Dermis microvascular lymphatic vessel endothelial cell (primary cell): ENCODE data around the gene POLR3H. TPM values are rescaled to one million over a fixed set of nuclear protein-coding genes. Genes with fewer than 3 reads are reported as not detected.
A peak's percentile ranks its signal among the peaks of the same experiment; 100 is the strongest.

Source experiments
- DNase-seq, 2 donors: peaks; one replicate each; pipeline versions ENCODE4 v3.0.0 to v3.0.0-alpha.2; 2010; ENCODE audit warnings: low read depth in 2 of 2
- total RNA-seq: library from RNA; depleted of rRNA; stranded (reverse); fragments of >200 nt; gene quantifications from 2 replicates; pipeline ENCODE4 v1.2.1, GENCODE V29; 2014

POLR3H gene
- total RNA-seq, 1 donor from 2014 or later = 11.8 TPM

DNA sequence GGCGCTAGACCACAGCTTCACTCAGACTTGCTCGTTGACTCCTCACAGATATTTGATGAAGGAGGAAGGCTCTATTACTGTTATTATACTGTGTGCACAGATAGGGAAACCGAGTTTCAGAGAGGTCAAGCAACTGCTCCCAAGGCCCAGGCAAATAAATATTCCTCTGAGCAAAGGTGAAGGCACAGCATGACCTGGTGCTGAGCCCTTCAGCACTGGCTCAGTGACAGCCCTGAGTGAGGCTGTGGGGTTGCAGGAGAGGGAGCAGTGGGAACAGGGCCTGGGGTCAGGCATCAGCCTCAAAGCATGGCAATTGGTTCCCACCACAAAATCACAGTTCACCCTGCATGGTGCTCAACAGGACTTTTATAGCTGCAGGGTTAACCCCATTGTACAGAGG lies 7.1 kb downstream of the POLR3H start:
- DNase-seq = no peak

DNA sequence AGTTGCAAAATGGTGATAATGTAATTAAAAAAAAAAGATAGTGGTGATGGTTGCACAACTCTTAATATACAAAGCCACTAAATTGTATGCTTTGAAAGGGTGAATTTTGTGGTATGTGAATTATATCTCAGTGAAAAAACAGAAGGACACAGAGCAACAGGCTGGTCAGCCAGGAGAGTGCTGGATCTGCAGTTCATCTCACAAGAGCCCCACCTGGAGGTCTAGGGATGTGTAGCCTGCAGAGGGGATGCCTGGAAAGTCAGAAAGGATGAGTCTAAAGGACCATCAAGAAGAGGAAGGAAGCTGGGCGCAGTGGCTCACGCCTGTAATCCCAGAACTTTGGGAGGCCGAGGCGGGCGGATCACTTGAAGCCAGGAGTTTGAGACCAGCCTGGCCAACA lies 9.0 kb downstream of the POLR3H start:
- DNase-seq = peak in 1 of 2 donors; percentile 35

DNA sequence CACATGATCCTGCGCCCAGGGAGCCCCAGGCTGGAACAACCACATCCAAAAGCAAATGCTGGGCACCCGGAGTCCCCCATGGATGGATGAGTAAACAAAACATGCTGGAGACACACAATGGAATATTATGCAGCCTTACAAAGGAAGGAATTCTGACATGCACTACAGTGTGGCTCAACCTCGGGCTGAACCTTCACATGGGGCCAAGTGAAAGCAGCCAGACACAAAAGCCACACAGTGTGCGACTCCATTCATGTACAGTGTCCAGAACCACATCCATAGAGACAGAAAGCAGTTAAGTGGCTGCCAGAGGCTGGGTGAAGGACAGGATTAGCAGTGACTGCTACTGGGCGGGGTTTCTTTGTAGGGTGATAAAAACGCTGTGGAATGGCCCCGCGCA lies 10.1 kb downstream of the POLR3H start:
- DNase-seq = no peak

DNA sequence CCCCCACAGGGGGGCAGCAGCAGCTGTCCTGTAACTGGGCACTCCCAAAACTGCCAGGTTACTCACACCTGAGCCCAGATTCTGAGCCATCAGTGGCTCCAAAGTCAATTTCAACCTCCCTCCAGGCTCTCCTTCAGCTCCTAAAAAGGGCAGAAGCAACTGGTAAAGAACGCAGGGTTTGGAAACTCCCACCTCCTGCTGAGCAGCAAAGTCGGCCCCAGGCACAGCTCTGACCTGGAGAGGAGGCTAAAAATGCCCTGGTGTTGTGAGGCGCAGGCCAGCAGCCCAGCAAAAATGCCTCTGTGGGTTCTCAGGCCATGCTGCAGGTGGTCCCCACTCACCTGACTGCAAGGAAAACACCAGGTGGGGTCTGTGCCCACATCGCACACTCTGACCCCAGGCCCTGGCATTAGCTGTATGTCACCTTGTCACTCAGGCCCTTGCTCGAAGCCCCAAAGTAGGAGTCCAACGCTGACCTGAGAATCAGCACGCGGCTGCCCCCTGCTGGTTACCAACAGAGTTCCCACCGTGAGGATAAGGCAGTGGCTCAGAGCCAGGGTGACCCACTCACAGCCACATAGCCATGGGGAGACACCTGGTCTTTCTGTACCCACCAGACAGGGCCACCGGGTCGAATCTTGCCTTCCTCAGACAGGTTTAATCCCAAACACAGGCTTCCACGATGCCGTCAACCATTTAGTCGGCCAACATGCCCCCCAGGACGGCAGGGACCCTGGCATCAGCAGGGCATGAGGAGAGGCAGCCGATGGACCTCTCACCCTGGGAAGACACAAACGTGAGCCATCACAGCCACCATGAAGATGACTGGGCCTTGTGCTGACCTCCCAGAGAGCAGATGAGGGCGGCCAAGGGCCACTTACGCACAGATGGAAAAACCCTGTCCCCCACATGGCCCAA lies 11.1 kb downstream of the POLR3H start:
- peak; percentile 45 to 73 for DNase-seq

DNA sequence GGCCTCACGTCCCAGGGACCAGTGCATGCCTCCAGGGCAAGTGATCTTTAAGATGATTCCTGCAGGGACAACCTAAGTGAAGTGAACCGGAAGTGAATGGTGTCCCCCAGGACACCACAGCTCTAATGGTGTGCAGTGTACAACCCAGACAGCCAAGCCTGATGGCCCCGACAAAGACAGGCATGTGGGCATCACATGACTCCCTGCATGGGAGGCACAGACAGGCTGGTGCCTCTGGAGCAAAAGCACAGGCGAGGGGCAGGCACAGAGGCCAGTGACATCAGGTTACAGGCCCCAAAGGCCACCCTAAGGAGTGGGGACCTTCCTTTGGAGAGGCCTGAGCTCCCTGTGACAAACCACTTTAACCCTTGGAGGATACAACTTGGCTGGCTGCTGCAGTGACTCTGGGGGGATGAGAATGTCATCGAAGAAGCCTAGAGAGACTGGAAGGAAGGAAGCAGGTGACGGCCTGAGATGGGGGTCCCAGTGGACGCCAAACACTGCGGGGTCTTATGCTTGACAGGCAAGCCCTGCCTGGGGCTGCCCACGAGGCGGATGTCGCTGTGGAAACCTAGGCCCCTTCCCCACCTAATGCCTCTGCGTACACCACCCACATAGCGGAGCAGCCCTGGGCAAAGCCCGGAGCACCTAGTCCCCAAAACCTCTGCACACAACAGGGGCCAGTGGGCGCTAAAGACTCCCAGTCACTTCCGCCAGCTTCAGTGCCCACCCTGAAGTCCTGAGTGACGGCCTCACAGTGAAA lies 12.4 kb downstream of the POLR3H start:
- no peak for DNase-seq

DNA sequence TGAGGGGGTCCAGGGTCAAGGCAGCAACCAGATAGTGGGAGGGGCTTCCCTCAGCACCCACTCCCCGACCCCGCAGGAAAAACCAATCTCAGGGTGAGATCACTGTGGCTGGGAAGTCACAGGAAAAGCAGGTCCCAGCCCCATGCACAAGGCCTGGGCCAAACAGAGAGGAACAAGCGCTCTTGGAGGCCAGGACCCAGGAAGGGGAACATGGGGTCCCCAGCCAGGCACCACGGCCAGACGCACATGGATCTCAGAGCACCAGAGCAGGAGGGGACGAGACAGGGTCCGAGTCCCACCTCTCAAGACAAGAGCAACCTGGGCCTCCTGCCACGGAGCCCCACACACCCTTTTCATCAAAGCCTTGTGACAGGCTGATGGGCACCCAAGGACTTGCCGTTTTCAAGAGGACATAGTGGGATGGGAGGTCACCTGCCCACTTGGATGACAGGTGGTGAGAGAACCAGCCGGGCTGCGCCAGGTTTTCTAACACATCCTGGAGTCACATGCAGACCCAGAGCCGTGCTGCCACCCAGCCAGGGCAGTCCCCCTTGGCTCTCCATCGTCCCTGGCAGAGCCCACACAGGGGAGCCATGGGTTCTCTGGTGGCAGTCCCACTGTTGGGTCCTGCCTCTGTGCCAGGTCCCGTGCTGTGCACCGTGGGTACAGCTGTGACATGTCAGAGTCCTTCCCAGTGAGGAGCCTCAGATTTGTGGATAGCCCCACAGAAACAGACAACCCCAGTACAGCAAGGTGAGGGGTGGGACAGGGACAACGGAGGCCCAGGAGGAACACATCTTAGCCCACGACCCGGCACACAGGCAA lies 13.2 kb downstream of the POLR3H start:
- no peak for DNase-seq

DNA sequence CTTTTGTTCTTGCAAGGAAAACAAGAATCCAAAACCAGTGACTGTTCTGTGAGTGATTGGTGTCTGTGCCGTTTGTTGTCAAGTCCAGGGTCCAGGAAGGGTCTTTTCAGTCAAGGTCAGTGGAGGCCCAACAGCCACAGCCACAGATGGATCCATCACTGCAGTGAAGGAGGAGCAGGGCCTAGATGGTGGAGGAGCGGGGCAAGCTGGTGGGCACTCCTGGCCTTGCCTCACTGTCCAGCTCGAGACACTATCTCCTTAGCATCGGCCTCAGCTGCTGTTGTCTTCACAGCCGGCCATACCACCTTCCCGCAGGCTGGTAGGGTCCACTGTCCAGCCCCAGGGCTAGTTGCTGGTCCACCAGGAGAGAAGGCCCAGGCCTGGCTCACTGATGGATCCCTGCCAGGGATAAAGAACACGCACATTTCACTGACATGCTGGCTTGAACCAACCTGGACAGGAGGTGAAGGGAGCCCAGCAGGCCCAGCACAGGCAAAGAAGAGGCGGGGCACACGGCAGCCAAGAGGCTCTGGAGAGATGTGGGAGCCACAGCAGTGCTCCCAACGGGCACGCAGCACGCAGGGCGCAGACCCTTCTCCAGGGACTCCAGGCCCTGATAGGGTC lies 15.2 kb downstream of the POLR3H start:
- no peak for DNase-seq

DNA sequence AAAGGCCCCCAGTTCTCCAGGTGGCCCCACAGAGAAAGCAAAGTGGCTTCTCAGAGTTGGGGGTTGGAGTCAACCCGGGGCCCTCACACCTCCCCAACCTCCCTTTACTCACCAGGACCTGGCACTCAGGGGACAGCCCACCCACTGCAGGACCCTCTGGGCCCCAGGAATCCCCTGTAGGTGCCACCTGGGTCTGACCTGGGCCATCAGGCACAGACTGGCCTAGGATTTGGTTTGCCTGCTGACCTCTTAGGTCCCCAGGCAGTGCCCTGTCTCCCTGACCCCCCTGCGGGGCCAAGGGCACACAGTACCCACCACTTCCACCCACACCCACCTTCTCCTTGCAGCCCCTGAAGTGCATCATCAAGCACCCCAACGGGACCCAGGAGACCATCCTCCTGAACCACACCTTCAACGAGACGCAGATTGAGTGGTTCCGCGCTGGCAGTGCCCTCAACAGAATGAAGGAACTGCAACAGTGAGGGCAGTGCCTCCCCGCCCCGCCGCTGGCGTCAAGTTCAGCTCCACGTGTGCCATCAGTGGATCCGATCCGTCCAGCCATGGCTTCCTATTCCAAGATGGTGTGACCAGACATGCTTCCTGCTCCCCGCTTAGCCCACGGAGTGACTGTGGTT lies 16.0 kb downstream of the POLR3H start:
- DNase-seq = no peak

DNA sequence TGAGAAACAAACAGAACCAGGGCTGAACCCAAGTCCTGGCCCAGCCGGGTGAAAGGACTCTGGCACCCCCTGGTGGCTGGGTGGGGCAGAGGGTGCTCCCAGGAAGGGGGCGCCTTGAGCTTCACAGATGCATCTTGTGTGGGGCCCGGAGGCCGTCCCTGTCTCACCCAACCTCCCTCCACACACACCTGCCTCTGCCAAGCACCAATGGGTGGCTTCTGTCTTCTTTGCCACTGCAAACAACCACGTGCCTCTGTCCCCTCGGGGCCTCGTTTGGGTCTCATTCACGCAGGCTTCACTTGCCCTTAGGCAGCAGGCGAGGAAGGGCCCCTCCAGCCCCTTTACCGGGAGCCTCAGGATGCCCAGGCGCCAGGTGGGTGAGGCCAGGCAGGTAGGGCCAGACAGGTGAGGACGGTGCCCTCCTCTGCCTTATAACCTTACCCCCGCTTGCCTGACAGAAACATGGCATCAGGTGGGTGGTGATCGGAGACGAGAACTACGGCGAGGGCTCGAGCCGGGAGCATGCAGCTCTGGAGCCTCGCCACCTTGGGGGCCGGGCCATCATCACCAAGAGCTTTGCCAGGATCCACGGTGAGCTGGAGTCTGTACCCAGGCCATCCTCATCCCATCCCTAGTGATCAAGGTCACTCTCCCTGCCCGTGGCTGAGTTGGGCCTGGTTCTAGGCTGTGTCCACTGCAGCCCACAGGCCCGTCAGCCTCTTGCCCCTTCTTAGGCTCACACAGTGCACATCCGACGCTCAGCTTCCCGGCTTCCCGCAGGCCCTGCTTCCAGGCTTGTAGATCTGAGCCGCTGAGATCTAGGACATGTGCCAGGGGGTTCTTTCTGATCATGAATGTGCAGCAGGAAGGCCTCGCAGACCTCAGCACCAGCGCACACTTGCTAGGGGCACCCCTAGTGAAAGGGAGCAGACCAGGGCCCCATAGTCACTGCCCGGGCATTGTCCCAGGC lies 17.2 kb downstream of the POLR3H start:
- peak in 1 of 2 donors; percentile 21 for DNase-seq

DNA sequence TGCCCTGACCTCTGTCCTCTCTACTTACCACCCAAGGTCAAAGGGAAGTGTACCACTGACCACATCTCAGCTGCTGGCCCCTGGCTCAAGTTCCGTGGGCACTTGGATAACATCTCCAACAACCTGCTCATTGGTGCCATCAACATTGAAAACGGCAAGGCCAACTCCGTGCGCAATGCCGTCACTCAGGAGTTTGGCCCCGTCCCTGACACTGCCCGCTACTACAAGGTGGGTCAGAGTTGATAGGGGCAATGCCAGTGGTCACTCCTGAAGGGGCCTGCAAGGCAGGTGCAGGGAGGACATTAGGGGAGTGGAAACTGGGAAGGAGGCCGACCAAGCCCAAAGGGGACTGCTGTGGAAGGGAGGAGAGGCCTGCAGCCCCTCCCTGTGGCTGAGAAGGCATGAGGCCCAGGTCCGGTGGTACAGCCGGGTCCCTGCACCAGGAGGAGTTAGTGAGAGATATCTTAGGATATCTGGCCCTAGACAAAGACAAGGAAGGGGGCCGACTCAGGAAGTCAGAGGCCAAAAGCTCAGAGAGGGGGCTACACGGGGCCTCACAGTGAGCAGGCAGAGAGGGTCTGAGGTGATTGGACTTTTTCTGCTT lies 17.9 kb downstream of the POLR3H start:
- no peak for DNase-seq

DNA sequence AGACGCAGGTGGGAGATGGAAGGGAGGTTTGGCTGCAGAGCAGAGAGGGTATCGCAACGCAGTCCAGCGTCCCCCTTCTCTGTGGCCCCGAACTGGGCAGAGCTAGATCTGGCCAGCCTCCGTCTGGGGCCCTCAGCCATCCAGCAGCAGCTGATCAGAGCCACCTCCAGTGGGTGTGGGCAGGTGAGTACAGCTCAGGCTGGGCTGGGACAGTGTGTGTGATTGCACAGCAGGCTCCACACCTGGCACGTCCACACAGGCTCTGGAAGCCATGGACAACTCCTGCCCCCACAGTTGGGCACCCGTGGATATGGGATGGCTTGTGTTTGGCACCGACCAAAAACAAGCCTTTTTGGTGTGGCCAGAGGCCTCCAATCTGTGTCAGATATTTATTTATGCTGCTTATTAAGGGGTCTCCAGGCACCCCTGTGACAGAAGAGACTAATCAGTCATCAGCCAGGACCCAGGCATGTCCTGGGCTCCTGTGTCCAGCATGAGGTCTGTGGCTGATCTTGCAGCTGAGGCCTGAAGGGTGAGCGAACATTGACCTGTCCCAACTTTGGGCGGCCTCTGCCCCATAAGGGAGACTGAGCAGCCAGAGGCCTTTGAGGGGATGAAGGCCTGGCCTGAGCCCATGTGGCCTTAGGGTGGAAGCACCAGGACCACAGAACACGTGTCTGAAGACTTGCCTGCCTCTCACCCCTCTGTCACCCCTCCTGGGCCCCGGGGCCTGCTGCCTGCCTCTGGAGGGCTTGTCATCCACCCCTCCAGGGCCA lies 18.6 kb downstream of the POLR3H start:
- no peak for DNase-seq

DNA sequence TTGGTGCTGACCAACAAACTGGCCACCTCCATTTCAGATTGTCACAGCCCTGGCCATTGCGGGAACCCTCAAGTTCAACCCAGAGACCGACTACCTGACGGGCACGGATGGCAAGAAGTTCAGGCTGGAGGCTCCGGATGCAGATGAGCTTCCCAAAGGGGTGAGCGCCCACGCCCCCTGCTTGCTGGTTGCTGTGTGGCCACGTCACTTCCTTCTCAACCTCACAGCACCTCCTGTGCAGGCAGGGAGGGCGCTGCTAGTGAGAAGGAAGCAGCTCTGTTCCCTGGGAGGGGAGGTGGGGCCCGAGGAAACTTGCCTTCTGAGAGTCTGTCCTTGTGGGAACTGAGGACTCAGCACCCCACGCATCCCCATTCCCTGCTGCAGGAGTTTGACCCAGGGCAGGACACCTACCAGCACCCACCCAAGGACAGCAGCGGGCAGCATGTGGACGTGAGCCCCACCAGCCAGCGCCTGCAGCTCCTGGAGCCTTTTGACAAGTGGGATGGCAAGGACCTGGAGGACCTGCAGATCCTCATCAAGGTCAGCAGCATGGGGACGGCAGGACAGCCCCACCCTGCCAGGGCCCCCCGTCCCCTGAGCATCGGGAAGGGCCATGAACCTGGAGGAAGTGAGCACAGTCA lies 19.3 kb downstream of the POLR3H start:
- DNase-seq = no peak

DNA sequence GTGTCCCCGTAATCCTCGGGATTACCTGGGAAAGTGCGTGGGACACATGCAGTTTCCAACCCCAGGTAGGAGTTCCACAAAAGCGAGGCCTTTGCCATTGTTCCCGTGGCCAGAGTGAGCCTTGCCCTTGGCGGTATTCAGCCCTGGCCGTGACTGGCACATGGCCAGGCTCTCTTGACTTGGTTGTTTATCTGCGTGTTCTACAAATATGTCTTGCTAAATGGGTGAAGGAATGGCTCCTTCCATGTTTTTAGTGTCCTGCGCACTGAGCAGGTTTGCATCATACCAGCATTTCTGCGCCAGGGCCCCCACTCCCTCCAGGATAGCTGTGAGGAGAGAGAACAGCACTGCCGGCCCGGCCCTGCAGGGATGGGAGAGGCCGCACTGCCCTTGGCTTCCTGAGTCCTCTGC lies 20.0 kb downstream of the POLR3H start:
- DNase-seq = peak in 1 of 2 donors; percentile 23

DNA sequence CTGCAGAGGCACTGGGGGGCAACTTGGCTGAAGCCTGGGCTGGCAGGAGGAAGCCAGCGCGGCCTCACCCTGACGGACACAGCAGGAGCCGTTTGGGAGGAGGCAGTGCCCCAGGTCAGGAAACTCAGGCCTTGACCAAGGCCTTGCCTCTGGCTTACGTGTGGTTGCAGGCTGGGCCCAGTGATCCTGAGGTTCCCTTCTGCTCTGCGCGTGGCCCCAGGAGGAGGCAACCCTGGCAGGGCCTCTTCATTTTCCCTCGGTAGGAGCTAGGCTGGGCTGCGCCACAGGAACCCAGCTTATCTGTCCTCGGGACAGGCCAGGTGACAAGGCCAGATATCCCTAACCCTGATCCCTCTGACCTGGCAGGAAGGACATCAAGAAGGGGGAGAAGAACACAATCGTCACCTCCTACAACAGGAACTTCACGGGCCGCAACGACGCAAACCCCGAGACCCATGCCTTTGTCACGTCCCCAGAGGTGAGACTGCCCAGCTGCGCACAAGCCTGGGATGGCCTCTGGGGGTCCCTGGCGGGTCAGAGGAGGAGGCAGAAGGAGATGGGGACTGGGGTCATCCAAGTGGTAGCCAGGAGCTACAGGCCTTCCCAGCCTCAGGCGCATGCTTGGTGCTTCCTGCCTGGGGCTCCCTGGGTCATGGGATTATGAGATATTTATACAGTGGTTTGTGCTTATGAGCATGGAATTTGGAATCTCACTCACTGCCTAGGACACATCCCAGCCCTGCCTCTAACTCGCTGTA lies 20.6 kb downstream of the POLR3H start:
- peak in 1 of 2 donors; percentile 10 for DNase-seq

DNA sequence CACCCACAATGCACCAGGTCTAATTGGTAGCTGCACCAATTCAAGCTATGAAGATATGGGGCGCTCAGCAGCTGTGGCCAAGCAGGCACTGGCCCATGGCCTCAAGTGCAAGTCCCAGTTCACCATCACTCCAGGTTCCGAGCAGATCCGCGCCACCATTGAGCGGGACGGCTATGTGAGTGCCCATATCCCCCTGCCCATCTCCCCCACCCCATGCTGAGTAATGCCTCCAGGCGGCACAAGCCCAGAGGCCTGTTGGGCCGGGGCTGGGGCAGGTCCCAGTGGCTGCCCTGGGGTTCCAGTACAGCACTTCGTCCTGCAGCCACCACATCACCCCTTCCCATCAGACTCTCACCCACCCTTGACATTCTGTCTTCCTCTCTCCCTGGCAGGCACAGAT lies 21.5 kb downstream of the POLR3H start:
- DNase-seq = no peak

DNA sequence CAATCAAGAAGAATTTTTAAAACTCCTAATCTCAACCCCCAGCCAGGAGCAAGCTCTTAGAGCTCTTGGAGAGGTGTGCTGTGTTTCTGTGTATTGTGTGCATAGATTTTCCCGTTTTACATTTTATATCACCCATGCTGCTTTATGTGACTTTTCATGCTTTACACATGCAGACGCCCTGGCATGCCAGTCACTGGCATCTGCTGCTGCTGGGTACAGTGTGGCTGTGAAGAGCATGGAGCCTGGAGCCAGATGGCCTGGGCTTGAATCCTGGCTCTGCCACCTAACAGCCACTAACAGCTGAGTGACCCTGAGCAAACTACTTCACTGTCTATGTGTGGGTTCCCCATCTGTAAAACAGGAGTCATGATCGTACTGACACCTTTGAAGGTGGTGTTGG lies 23.1 kb downstream of the POLR3H start:
- DNase-seq = no peak

DNA sequence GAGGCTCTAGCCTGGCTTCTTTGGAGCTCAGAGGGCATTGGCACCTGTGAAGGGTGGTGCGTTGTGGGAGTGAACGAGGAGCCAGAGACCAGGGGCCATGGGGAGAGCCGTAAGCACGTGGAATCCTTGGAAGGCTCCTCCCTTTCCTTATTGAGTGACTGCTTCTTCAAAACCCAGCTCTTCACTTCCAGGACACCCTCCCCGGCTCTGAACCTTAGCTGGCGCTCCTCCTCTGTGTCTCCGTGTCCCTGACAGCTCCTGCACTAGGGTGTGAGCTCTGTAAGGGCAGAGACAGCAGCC lies 26.3 kb downstream of the POLR3H start:
- no peak for DNase-seq
